Left ventricle myocardium inferior (tissue), 1 donor: ENCODE data around the gene KASH5. TPM values are rescaled to one million over a fixed set of nuclear protein-coding genes. Genes with fewer than 3 reads are reported as not detected.

ENCODE experiments used
- DNase-seq: peaks from one replicate; pipeline ENCODE4 v3.0.0-alpha.2; 2020
- H3K27ac ChIP-seq: fragments of 200-600 bp; replicated peaks from 2 replicates; pipeline ENCODE4 v1.8.0; 2021
- H3K27me3 ChIP-seq: fragments of 200-600 bp; 2 replicates; pipeline ENCODE4 v1.8.0; 2021; ENCODE audit warnings: low read depth
- H3K36me3 ChIP-seq: fragments of 200-600 bp; 2 replicates; pipeline ENCODE4 v1.8.0; 2021
- H3K4me1 ChIP-seq: fragments of 200-600 bp; 2 replicates; pipeline ENCODE4 v1.8.0; 2021
- H3K4me3 ChIP-seq: fragments of 200-600 bp; 2 replicates; pipeline ENCODE4 v1.8.0; 2021; ENCODE audit warnings: mild to moderate bottlenecking, moderate library complexity
- H3K9me3 ChIP-seq: fragments of 200-600 bp; replicated peaks from 2 replicates; pipeline ENCODE4 v1.8.0; 2021
- intact Hi-C: fragments of 100-400 bp; cut with micrococcal nuclease; formaldehyde crosslinking; loops from one replicate; pipeline ENCODE4 v1.11.0; 2022
- total RNA-seq: library from RNA; stranded (reverse); fragmentation: NEBNext Ultra II Directional; extraction: Animal tissue kit (Norgen Biotek cat#: 25700); gene quantifications from one replicate; pipeline ENCODE4 v1.2.1, GENCODE V29; 2021
- TF ChIP-seq, protein P1 (sequence below): fragments of 200-600 bp; IDR thresholded peaks from 2 replicates; pipeline ENCODE4 v1.8.0; 2021; ENCODE audit warnings: antibody characterized with exemption, mild to moderate bottlenecking, borderline replicate concordance
- donor health status: DM: no; HTN: yes; CAD: no; lungs with severe emphysema.

KASH5 gene
- total RNA-seq, 1 donor from 2014 or later: not detected

DNA sequence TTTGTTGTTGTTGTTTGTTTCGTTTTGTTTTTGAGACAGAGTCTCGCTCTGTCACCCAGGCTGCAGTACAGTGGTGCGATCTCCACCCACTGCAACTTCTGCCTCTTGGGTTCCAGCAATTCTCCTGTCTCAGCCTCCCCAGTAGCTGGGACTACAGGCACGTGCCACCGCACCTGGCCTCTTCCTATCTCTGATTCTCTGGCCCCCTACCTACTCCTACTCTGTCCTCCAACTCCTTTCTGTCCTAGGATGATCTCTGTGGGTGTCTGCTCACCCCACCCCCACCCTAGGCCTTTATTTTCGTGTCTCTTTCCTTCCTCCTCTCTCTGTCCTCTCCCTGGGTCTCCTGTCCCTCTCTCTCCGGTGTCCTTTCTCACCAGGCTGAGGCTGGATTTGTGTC, 62.4 kb downstream of the KASH5 start:
- DNase-seq: no peak
- Histone ChIP-seq H3K9me3 (no peaks in the 10 kb centered on the region), H3K4me1 (peaks cover 42% of the 10 kb centered on the region), H3K27ac (no peak overlapping the region), H3K4me3 (peak overlapping the region; percentile 70), H3K27me3 (no peaks in the 10 kb centered on the region), H3K36me3 (peaks cover 20% of the 10 kb centered on the region)
- intact Hi-C loops: no loop called here
- TF ChIP-seq, protein P1, sequence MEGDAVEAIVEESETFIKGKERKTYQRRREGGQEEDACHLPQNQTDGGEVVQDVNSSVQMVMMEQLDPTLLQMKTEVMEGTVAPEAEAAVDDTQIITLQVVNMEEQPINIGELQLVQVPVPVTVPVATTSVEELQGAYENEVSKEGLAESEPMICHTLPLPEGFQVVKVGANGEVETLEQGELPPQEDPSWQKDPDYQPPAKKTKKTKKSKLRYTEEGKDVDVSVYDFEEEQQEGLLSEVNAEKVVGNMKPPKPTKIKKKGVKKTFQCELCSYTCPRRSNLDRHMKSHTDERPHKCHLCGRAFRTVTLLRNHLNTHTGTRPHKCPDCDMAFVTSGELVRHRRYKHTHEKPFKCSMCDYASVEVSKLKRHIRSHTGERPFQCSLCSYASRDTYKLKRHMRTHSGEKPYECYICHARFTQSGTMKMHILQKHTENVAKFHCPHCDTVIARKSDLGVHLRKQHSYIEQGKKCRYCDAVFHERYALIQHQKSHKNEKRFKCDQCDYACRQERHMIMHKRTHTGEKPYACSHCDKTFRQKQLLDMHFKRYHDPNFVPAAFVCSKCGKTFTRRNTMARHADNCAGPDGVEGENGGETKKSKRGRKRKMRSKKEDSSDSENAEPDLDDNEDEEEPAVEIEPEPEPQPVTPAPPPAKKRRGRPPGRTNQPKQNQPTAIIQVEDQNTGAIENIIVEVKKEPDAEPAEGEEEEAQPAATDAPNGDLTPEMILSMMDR: no peak

DNA sequence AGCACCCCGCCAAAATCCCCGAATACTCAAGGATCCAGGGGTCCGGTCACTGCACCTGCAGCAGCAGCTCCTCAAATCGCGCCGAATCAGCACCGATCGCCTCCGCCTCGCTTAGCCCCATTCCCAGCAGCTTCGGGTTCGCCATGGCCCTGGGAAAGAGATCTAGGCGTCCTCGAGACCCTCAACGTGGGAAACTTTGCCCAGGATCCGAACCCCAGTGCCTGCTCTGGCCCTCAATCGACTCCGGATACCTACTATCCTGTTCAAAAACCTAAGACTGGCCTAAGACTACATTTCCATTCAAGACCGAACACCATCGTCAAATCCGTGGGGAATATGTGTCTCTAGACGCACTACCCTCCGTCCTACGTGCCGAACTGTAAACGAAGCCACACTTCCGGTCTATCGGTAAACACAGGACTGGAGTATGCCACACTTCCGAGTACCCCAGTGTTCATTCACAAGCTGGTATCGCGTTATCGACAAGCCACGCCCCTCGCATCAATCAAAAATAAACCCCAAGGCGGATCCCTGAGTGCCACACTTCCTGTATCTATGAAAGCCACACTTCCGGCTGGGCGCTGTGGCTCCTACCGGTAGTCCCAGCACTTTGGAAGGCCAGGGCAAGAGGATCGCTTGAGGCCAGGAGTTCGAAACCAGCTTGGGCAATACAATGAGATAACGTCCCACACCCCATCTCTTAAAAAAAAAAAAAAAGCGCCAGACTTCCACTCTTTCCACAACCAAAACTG, 63.6 kb downstream of the KASH5 start, which contains the start of gene PIH1D1:
TSS of gene PIH1D1 (minus strand) at position 385 of the 752 bp plus-strand sequence. CDS start at position 145, 240 bp downstream.
- Histone ChIP-seq H3K4me1 (peaks cover 46% of the 10 kb centered on the region), H3K27me3 (no peaks in the 10 kb centered on the region), H3K9me3 (no peaks in the 10 kb centered on the region), H3K4me3 (peak within 1 kb of the TSS; percentile 70), H3K36me3 (peaks cover 20% of the 10 kb centered on the region), H3K27ac (peak within 1 kb of the TSS; percentile 99)
- TF ChIP-seq, protein P1: peak; percentile 46
- DNase-seq: peak; percentile 96
- intact Hi-C loops: no loop called here

DNA sequence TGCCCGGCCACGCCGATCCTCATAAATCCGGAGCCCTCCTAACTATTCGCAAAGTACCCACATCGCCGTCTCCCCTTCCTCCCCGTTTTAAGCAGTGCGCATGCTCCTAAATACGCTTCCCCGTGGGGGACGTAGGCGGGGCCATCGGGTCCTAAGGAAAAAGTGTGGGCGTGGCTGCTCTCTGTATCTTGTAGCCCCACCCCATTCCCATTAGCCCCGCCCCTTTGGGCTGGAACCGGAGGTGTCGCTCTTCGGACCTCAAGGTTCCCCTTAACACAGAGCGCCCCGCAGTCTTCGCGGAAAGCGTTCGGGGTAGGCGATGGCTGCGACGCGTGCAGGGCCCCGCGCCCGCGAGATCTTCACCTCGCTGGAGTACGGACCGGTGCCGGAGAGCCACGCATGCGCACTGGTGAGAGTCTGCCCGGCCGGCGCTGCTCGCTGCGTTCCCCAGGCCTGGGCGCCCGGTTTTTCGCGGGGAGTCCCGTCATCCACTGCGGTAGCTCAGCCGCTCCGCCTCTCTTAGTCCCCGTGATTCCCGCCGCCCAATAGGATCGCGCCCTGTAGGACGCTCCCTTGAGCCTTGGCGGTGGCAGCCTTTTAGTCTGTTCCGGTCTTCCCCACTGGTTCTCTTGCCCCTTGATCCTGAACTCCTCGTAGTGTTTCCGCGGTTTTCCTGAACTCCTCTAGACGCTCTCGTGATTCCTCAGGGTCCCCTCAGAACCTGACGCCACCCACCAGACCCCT, 65.1 kb downstream of the KASH5 start, which contains the start of gene ALDH16A1:
TSS of gene ALDH16A1 (plus strand) at position 213 of the 744 bp plus-strand sequence. CDS start at position 320, 107 bp downstream.
- DNase-seq: peak; percentile 98
- TF ChIP-seq, protein P1: no peak
- peak within 1 kb of the TSS; percentile 70 for H3K4me3 ChIP-seq
- no peaks in the 10 kb centered on the region for H3K9me3 ChIP-seq
- H3K27ac ChIP-seq: peak within 1 kb of the TSS; percentile 99
- peaks cover 11% of the 10 kb centered on the region for H3K36me3 ChIP-seq
- H3K27me3 ChIP-seq: no peaks in the 10 kb centered on the region
- intact Hi-C loops: no loop called here
- H3K4me1 ChIP-seq: peaks cover 54% of the 10 kb centered on the region

DNA sequence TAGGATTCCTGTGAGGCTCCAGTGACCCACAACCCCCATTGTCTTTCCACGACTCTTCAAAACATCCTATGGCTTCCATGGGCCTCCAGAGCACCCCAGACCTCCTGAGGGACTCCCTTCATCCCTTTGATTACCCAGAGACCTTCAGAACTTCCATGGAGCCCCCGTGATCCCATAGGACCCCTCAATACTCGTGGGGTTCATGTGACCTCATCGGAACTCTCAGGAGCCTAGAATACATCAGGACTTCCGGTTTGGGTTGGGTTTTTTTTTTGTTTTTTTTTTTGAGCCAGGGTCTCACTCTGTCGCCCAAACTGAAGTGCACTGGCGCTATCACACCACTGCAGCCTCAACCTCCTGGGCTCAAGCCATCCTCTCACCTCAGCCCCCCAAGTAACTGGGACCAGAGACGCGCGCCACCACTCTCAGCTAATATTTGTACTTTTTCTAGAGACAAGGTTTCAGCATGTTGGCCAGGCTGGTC, 65.8 kb downstream of the KASH5 start:
- H3K27ac ChIP-seq: peak overlapping the region; percentile 99
- H3K27me3 ChIP-seq: no peaks in the 10 kb centered on the region
- TF ChIP-seq, protein P1: no peak
- H3K4me1 ChIP-seq: peaks cover 56% of the 10 kb centered on the region
- H3K36me3 ChIP-seq: peaks cover 7% of the 10 kb centered on the region
- intact Hi-C loops: no loop called here
- H3K9me3 ChIP-seq: no peaks in the 10 kb centered on the region
- DNase-seq: no peak
- peak overlapping the region; percentile 70 for H3K4me3 ChIP-seq

DNA sequence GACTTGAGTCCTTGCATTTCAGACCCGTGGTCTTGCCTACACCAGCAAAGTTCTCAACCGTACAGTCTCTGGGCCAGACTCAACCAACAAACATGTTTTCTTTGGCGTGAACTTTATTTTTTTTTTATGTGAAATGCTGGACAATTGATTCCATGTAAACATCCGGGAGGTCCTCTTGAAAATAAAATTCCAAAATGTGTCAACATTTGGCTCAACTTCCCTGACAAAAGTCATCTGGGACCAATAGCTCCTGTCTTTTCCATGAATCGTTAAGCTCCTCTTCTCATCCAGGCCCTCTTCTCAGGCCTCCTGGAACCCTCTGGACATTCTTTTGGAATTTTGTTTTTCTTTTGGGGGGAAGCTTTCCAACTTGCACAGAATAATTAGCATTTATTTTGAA, 67.7 kb downstream of the KASH5 start:
- Histone ChIP-seq H3K4me3 (no peak overlapping the region), H3K4me1 (peaks cover 56% of the 10 kb centered on the region), H3K27ac (peak overlapping the region; percentile 99), H3K27me3 (no peaks in the 10 kb centered on the region), H3K36me3 (peaks cover 17% of the 10 kb centered on the region), H3K9me3 (no peaks in the 10 kb centered on the region)
- no peak for DNase-seq
- intact Hi-C loops: no loop called here
- TF ChIP-seq, protein P1: no peak
